HS-27A (cell line): ENCODE data around the gene ITGB2.

Experiments used
- DNase-seq: peaks from one replicate; pipeline ENCODE4 v3.0.0-alpha.2; 2012; ENCODE audit warnings: low read depth, missing footprints

The ITGB2 gene

DNA sequence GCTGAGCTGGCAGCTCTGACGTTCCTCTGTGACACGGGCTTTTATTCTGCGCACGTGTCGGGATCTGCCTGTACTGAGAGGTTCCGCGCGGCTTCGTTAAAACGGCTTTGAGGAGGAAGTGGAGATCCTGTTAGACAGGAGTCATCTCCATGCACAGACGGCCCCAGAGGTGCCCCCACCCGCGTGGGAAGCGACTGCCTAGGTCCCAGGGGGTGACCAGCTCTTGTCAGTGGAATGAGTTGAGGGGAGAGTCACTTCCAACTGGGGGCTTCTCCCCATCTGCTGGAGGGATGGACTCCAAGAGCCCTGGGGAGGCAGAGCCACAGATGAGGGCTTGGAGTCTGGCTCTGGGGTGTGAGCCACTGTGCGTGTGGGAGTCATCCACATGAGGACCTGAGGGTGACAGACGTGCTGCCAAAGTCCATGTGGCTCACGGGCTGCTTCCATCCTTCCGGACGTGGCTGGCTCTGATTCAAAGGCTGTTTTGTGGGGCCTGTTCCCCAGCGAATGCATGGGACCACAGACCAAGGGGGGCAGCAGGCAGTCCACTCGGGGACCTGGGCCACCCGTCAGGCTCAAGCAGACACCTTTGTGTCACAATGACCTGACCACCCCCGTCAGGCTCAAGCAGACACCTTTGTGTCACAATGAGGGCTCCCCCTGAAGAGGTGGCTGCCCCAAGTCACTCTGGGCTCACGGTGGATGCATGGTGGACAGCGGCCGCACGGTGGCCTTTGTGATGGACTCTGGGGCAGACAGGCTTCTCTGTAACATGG, 74.0 kb downstream of the ITGB2 start:
- no peak for DNase-seq

DNA sequence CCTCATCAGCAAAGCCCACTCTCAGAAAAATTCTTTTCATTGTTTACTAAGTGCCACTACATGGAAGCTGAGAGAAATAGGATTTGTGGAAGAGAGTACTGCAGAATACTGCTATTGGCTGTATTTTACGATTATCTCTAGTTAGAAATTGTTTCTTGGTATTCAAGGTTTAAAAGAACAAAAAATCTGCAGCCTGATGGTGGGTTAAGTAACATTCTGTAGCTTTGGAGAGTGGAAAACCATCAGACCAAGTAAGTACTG, 74.5 kb downstream of the ITGB2 start:
- no peak for DNase-seq

DNA sequence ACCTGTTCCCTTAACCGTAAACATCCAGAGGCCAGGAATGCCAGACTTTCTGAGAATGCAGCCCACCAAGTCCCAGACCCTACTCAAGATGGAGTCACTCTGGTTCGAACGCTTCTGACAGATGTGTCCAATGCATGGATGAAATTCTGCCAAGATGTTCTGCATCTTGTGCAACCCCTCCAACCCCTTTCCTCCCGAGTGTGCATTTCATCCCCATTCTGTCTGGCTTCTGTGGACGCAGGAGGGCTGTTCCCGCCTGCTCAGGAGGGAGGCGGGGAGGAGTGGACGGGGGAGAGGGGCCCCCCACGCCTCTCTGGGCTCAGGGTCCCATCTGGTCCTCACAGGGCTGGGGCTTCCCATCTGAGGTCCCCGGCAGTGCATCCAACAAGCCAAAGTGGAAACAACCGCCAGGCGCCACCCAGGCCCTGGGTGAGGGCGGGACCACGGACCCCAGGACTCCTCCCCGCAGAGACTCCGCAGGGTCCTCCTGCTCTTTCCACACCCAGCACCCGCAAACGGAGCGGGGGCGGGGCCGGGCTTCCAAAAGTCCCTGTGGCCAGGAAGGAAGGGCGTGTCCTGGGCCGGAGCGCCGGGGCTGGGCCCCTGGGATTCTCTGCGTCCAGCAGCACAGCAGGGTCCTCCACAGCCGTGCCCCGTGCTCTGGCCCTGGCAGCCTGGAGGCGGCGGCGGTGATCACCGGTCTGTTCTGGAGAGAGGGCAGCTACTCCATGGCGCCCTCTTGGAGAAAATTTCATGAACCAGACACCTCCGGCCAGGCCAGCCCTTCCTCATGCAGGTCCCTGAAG, 75.1 kb downstream of the ITGB2 start:
- no peak for DNase-seq

DNA sequence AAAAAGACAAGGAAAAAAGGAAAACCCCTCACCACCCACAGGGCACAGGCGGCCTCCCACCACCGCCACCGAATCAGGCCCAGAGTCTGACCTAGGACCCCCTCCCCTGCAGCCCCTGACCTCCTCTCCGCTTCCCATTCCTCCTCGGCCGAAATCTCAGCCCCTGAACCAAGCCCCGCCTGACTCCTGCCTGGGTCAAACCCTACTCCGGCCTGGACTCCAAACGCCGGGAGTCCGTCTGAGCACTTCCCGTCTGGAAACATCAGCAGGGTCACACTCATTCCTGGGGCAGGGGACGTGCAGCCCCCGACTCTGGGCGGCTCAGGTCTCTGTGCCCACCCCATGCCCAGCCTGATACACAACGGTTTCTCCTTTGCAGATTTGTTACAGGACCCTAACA, 76.4 kb downstream of the ITGB2 start:
- DNase-seq, result no peak

DNA sequence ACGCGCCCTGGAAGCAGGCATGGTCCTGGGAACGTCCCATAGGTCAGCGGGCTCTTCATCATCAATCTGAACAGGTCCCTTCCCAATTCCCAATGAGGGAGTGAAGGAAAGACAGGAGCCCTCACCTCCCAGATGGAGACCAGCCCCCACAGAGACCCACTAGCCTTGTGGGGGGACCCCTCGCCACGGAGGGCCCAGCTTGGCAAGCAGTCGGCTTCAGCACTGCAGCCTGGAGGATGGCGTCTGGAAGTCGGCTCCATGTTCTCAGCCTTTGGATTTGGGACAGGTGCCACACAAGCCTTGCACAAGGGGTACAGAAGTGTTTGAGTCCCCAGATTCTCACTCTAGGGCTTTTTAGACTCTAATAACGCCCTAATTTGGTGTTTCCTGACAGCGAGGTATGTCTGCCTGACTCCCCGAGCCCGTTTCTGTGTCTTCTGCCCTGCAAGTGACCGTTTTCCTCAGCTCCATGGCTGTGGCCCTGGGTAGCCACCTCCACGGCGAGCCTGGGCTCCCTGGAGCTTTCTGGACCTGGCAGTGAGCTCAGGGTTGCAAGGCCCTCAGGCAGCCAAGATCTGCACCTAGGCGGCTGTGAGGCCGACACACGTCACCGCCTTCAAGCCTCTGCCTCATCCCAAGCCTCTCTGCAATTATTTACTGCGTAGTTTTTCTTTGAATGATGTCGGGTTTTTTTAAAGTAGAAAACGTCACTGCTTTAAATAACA, 77.8 kb downstream of the ITGB2 start:
- no peak for DNase-seq

DNA sequence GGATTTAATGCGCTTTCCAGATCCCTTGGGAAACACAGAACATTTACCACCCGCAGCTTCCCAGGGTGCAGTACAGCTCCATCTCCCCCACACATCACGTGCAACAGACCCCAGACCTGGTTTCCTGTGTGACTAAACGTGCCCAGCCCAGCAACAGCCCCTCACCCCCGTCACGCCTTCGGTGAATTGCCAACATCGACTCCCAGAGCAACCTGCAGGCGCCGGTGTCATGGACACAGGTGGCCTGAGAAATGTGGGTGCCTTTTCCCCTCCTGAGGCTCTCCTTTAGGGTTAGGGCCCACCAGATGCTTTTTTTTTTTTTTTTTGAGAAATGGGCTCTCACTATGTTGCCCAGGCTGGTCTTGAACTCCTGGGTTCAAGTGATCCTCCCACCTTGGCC, 78.6 kb downstream of the ITGB2 start:
- DNase-seq, result no peak

DNA sequence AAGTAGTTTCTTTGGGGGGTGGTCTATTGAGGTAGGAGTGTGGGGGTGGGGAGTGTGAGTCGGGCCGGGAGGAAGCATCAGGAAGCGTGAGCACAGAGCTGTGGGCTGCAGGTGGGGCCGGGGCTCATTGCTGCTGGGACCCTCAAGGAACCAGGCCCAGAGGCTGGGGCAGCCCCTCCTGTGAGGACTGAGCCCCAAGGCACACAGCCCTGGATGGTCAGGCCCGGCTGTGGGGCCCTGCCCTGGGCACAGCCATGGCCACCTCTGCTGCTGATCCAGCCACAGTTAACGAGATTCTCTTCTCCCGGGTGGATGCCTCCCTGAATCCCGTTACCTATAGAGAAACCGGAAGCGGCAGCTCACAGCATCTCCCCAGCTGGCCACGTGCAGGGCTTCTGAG, 79.9 kb downstream of the ITGB2 start:
- no peak for DNase-seq

DNA sequence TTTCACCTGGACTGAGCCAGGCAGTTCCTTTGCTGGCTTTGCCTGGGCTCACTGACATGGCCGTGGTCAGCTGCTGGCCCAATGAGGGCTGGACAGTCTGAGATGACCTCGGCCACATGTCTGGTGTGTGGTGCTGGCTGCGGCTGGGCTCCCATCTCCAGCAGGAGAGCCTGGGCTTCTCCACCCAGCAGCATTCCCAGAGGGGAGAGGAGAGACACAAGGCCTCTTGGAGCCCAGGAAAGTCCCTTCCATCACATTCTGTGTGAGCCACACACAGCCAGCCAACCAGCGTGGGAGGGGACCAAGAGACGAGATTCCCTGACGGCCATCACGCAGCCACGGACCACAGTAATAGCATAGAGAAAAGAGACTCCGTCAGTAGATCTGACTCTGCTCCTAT, 81.7 kb downstream of the ITGB2 start:
- DNase-seq, result no peak

DNA sequence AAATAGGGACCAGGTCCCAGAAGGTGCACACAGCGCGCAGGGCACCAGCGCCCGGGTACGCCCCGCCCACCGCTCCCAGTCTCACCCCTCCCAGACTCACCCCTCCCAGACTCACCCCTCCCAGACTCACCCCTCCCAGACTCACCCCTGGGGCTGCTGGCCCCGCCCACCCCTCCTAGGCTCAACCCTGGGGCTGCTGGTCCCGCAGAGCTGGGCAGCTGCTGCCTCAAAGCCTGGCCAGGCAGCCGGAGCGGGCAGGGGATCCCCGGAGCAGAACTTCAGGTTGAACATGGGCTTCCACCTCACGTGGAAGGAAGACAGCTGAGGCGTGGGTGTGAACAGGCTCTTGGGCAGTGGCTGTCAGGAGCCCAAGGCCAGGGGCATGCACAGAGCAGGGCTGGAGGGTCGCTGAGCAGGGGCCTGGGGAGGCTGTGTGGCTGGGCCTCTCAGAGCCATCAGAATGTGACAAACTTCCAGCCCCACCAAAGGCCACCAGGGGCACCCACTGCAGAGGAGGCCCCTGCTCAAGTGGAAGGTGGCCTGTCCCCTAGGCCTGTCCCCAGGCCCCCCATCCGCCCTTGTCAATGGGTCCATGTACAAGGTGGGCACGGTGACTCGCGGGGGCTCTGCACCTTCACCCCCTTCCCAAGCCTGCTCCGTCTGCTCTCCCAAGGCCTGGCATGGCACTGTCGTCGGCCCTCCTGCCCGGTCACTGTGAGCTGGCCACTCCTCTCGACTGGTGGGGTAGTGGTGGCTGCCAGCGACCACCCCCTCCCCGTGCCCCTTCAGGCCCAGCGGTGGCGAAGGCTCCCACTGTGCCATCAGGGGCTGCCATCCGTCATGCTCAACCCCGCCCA, 82.4 kb downstream of the ITGB2 start:
- no peak for DNase-seq

DNA sequence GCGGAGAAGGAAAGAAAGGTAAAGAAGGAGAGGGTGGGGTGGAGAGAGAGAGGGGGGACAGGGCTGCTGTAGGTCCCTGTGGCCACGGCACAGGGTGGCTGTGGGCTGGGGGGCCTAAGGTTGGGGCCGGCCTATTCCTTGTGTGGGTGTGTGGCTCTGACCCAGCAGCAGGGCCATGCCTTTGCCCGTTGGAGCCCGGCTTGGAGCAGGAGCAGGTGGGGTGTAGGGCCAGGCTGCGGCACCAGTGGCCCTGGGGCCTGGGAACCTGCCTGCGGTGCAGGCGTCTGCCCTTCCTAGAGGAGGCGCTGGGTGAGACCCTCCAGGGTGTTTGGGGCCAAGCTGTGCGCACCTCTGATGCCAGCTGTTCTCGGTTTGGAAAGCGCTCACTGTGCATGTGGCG, 83.2 kb downstream of the ITGB2 start:
- DNase-seq, result no peak

DNA sequence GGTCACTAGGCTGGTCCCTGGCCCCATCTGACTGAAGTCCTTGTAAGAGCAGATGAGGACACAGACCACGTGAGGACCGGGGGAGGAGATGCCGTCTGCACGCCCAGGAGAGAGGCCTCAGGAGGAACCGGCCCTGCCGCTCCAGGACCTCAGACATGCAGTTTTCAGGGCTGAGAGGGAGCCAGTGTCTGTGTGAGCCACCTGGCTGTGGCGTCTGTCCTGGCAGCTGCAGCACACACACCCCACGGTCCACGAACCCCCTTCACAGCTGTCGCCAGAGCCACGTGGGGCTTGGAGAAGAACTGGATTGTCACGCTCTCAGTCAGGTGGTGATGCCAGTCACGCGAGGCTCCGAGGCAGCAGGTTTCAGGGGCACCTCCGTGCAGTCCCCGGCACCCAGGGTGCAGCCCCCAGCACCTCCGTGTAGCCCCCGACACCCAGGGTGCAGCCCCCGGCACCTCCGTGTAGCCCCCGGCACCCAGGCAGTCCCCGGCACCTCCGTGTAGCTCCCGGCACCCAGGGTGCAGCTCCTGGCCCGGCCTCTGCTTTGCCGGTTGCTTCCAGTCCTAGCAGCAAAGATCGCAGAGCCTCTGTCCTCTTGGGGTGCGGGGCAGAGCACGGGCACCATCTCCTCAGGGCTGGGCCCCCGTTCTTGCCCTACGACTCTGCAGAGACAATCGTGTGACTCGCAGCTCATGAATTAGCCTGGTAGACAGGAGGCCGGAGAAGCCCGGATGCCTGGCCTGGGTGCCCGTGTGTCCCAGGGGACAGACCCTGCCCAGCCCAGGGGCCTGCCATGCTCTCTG, 83.8 kb downstream of the ITGB2 start:
- no peak for DNase-seq

DNA sequence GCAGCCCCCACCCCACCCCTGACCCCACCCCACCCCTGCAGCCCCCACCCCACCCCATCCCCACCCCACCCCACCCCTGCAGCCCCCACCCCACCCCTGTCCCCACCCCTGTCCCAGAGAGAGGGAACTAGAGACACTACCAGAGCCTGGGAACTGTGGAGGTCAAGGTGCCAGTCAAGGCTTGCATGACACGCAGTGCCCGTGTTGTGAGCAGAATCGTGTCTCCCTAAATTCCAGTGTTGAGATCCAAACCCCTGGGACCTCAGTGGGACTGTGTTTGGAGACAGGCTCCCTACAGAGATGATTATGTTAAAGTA, 84.4 kb downstream of the ITGB2 start:
- no peak for DNase-seq
